Measurements from ENCODE around the gene SRGAP2C.
"Not testable (repeated sequence)": the region's sequence is repeated elsewhere in the genome, so short reads cannot be mapped to it uniquely, and the experiment has no call there.

DNA sequence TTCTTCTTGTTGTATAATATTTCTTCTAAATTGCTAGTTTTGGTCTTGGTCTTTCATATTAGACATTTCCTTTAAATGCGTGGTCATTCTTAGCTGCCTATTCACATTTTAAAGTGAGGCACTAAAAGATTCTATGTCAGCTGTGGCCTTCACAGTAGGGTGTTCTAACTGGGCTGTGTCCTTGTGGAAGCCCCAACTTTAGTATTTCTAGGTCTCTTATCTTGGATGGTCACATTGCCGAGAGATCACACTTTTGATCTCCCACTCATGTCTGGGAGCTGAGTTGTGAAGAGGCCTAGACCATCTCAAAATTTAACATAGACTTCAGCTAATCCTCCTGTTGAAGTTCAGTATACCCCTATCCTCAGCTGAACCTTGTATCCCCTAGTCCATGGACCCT lies 185.2 kb downstream of the SRGAP2C start:
- TF ChIP-seq, protein P1, sequence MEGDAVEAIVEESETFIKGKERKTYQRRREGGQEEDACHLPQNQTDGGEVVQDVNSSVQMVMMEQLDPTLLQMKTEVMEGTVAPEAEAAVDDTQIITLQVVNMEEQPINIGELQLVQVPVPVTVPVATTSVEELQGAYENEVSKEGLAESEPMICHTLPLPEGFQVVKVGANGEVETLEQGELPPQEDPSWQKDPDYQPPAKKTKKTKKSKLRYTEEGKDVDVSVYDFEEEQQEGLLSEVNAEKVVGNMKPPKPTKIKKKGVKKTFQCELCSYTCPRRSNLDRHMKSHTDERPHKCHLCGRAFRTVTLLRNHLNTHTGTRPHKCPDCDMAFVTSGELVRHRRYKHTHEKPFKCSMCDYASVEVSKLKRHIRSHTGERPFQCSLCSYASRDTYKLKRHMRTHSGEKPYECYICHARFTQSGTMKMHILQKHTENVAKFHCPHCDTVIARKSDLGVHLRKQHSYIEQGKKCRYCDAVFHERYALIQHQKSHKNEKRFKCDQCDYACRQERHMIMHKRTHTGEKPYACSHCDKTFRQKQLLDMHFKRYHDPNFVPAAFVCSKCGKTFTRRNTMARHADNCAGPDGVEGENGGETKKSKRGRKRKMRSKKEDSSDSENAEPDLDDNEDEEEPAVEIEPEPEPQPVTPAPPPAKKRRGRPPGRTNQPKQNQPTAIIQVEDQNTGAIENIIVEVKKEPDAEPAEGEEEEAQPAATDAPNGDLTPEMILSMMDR (IDR thresholded peaks at IDR 0.05) = not testable (repeated sequence)
- not testable (repeated sequence) for TF ChIP-seq ZFX (IDR thresholded peaks at IDR 0.05; ENCODE audit: borderline replicate concordance)
